HG03565 (cell line): ENCODE data around the gene TSR2.

Experiments
- ATAC-seq: cut with Tn5 transposase; IDR thresholded peaks from one replicate; pipeline ENCODE4 v1.9.1; 2021; ENCODE audit warnings: mild to moderate bottlenecking, moderate library complexity; ENCODE audit not compliant: unreplicated experiment

The TSR2 gene

GRCh38 chrX:54439960-54440871, at the start of gene TSR2:
TSR2 (plus strand) TSS chrX:54440404; CDS start chrX:54440422, 18 bp downstream.
- ATAC-seq, result peak; percentile 94

DNA sequence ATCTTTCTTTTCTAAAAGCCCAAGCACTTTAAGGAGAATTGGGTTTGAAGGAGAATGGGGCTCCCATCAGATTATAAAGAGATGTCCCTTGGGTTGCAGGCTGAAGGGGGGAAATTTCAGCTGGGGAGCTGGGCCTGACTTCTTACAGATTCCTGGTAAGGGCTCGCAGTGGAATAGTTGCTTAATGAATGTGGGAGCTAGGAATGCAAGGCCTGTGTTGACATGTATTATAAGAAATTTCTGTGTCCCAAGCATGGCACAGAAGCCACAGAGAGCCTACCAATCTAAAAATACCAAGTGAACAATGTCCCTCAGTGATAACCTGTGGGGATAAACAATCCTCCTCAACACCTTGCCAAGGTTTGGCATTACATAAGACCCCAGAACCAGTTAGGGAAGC, 43.1 kb upstream of the TSR2 start:
- no peak for ATAC-seq

- ATAC-seq, result no peak
Measured at GRCh38 chrX:54407266-54407665, 32.9 kb upstream of the TSR2 start.

DNA sequence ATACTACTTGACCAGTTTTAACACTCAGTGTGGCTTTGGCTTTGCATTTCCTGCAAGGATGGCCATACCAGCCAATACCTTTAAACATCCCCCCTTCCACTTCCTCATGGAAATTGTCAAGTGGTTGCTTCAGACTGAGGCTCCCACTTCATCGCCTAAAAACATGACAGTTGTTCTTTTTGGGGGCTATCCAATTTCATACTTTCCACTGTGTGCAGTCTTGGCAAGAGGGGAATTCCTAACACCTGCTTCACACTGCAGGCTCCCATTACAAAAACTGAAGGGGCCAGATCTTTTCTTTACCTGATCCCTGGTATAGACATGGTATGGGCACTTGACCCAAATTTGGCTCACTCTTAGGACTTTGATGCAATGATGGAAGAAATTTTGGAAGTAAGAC, 28.5 kb upstream of the TSR2 start:
- no peak for ATAC-seq

- no peak for ATAC-seq
Measured at GRCh38 chrX:54413753-54414152, 26.5 kb upstream of the TSR2 start.

GRCh38 chrX:54415534-54416350, 24.5 kb upstream of the TSR2 start:
- ATAC-seq, result no peak

DNA sequence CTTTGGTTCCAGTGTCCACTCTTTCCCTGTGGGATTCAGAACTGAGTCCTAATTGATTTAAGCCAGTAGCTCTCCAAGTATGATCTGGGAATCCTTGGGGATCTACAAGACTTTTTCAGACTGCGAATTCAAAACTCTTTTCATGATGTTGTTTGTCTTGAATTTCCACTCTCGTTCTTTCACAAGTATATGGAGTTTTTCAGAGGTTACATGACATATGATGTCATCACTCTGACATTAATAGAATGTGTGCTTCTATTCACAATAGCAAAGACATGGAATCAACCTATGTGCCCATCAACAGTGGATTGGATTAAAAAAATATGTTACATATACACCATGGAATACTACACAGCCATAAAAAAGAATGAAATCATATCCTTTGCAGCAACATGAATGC, 23.2 kb upstream of the TSR2 start:
- ATAC-seq, result no peak

- ATAC-seq, result no peak
Measured at GRCh38 chrX:54419559-54420302, 20.5 kb upstream of the TSR2 start.

GRCh38 chrX:54422168-54422567, 18.0 kb upstream of the TSR2 start:
- no peak for ATAC-seq

GRCh38 chrX:54423161-54423888, 16.9 kb upstream of the TSR2 start:
- ATAC-seq, result no peak

DNA sequence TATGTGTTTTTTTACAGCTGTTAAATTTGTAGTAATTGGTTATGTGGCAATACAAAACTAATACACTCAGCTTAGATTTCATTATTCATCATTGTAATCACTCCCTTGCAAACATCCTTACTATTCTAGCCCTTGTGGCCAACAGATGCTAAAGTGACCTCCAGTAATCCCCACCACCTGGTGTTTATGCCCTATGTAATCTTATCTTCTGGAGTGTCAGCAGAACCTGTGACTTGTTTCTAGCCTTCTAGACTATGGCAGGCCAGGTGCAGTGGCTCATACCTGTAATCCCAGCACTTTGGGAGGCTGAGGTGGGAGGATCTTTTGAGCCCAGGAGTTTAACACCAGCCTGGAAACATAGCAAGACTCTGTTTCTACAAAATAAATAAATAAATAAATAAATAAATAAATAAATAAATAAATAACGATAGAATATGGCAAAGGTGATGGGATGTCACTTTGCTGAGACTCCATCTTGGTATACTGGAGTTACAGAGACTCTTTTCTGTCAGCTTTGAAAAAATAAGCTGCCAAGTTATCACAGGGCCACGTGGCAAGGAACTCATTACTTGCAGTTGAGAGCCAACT, 12.3 kb upstream of the TSR2 start:
- no peak for ATAC-seq

DNA sequence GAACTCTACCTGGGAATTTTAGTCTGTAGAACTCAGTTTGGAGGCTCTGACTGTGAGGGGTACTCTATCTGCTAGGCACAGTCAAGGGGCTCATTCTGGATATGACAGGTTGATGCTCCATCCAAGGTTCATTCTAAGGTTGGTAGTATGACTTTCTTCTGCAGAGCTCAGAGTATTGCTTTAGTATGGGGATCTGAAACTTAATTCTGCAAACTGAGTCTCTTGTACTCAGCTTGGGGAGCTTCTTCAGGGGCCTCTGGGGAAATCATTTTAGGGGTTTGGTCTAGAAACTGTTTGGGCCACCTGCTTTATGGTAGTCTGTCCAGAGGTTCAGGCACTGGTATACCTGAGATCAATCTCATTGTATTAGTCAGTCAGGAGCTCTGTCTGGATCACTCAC, 9.7 kb upstream of the TSR2 start:
- ATAC-seq, result no peak

- ATAC-seq, result no peak
Measured at GRCh38 chrX:54435121-54435520, 5.1 kb upstream of the TSR2 start.

GRCh38 chrX:54442790-54443189, 2.6 kb downstream of the TSR2 start:
- ATAC-seq, result no peak

DNA sequence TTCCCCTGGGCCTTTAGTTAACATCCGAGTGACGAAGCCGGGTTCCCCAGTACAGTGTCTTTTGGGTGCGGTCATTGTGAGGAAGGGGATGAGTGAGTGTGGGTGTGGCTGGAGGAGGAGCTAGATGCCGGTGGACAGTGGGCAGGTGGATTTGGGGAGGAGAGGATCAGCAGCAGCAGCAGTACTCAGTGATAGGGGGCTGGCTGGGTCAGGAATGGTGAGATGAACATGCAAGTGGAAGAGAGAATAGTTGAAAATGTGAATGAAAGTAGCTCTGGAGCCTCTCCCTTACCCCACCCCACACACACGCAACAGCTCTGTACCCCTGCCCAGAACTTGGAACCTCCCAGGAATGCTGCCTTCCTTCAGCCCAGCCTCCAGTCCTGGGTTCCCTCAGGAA, 4.5 kb downstream of the TSR2 start:
- no peak for ATAC-seq

DNA sequence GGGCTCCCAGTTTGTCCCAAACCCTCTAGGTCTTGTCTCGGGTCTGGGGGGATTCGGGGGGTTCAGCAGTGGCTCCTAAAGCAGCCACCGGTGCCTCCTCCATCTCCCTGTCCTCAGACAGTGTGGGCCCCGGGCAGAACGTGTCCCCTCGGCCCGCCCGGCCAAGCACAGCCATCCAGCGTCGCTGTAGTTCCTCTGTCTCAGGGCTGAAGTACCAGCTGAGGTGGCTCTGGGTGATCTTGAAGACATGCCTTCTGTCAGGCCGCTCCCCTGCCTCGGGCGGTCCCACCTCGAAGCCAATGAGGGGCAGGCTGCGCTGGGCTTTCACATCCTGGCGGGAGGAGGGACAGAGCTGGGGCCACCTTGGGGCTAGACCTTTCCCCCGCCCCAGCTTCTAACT, 5.9 kb downstream of the TSR2 start:
- ATAC-seq, result no peak

- ATAC-seq, result no peak
Measured at GRCh38 chrX:54447461-54447860, 7.3 kb downstream of the TSR2 start.

GRCh38 chrX:54449929-54450328, 9.7 kb downstream of the TSR2 start:
- no peak for ATAC-seq

DNA sequence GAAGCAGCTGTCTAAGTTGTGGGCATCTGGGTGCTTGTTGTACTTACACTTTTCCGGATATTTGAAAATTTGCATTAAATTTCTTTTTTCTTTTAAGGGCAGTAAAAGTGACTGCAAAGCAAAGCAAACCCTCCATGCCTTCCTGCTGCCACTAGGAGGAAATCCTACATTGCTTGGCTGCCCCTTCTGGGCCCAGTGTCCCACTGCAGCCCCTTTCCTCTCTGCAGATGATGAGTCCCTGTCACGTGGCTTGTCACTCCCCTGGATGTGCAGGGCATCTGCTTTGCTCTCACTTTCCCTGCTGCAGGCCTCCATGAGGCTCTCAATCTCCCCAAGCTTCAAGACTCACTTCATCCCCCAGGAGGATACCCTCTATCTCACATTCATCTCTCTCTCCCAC, 12.7 kb downstream of the TSR2 start:
- no peak for ATAC-seq

GRCh38 chrX:54470054-54470760, 30.0 kb downstream of the TSR2 start:
- no peak for ATAC-seq
